K562 (cell line): ENCODE measurements around the gene POMGNT2. TPM values are rescaled to one million over a fixed set of nuclear protein-coding genes. Genes with fewer than 3 reads are reported as not detected.

Experiments used
- ADNP ChIP-seq: fragments of 200-800 bp; sonication (Bioruptor generic); IDR thresholded peaks from 2 replicates; pipeline ENCODE4 v1.6.1; 2016; ENCODE audit warnings: missing genetic modification characterization, missing compliant biosample characterization
- KLF1 ChIP-seq: fragments of 450-650 bp; IDR thresholded peaks from 2 replicates; pipeline ENCODE4 v1.6.1; 2016; ENCODE audit warnings: missing genetic modification characterization, missing compliant biosample characterization
- MGA ChIP-seq: fragments of 450-650 bp; IDR thresholded peaks from 2 replicates; pipeline ENCODE4 v1.6.1; 2016; ENCODE audit warnings: mild to moderate bottlenecking, moderate library complexity
- PHF21A ChIP-seq: fragments of 450-650 bp; IDR thresholded peaks from 2 replicates; pipeline ENCODE4 v1.6.1; 2017; ENCODE audit warnings: low read depth, borderline replicate concordance
- ZC3H11A ChIP-seq: IDR thresholded peaks from 2 replicates; pipeline ENCODE4 v1.6.1; 2012; ENCODE audit warnings: low read depth, low read length, improper control_type of control experiment
- ZFP1 ChIP-seq: fragments of 450-650 bp; formaldehyde crosslinking; IDR thresholded peaks from 2 replicates; pipeline ENCODE4 v1.4.0; 2020; ENCODE audit warnings: mild to moderate bottlenecking, mixed read lengths
- ZFPM2 ChIP-seq: fragments of 250-450 bp; sonication (Bioruptor Pico); IDR thresholded peaks from 2 replicates; pipeline ENCODE4 v1.5.1; 2022; ENCODE audit warnings: mild to moderate bottlenecking
- ZNF696 ChIP-seq: fragments of 250-450 bp; sonication (Bioruptor Pico); conservative IDR thresholded peaks from 2 replicates; pipeline ENCODE4 v1.4.0; 2020; ENCODE audit warnings: mild to moderate bottlenecking, moderate library complexity
- polyA plus RNA-seq, 8 experiments: library from polyadenylated mRNA; depleted of rRNA in 4 of 8; stranded (reverse) in 5 of 8; unstranded in 3 of 8; fragments of >200 nt; fragmentation: Nextera tagmentation in 2 of 8; fragmentation: Illumina TruSeq in 1 of 8; extraction: Ambion mirVana in 2 of 8; extraction: Trizol in 1 of 8; gene quantifications; 2 replicates each; pipeline versions ENCODE4 v1.2.1 to v1.2.3, GENCODE V29; 2011 to 2014; ENCODE audit warnings: inconsistent platforms in 1 of 8, missing spikeins in 1 of 8
- total RNA-seq, 7 experiments: library from RNA; depleted of rRNA in 6 of 7; stranded (reverse); fragments of >200 nt in 6 of 7; fragmentation: Illumina TruSeq in 2 of 7; extraction: Trizol in 2 of 7; gene quantifications; 2 replicates each; pipeline versions ENCODE4 v1.2.1 to v1.2.3, GENCODE V29; 2011 to 2021; ENCODE audit warnings: low replicate concordance in 1 of 7

The POMGNT2 gene
- total and polyA plus RNA-seq, 9 of the 15 experiments (the other 6 are each of a cell fraction or from before 2014, with no cell fraction given): 0.65 to 14.1 (median 10.3) TPM

- TF ChIP-seq MGA (no peak), ADNP (tag) (no peak), PHF21A (no peak), ZFPM2 (no peak), KLF1 (tag) (no peak), ZC3H11A (no peak), ZNF696 (CRISPR knock-in tag) (no peak), ZFP1 (CRISPR knock-in tag) (no peak)
Observed at GRCh38 chr3:43074901-43075689, 30.8 kb downstream of the POMGNT2 start (continued).
